ENCODE data around the gene CREB3L2.

The CREB3L2 gene

DNA sequence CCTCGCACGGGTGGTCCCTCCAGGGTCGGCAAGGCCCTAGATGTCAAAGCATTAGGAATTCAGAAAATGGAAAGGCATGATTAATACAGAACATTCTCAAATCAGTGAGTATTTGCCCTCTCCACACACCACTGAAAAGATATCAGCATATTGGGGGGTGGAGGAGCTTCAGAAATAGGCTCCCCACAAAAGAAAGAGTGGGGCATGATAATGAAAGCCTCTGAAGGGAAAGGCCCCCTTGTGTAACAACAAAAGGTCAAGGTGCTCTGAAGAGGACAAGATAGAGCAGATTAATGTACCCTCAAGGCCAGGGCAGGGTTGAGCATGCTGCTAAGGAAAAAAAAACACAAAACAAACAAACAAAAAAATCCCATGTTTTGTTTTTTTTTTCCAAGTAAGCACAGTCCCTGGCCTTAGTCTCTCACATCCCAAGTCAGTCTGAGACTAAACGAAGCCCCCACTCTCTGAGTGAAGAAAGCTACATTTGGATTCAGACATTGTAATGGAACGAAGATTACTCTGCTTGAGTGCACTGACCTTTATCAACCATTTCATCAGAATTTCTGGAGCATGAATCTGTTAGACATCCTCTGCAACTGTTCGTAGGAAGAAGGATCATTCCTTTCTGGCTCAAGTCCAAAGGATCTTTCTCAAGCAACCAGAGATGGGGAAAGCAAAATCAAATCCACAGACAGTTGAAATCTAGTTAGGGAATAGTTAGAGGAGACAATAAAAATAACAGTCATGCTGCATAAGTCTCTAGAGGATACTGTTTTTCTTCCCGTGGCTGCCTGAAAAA is 127.7 kb downstream of the CREB3L2 start:
- no peak overlapping the region for H3K27ac ChIP-seq
- no peak for TF ChIP-seq ZFX (IDR thresholded peaks at IDR 0.05)
- no peak for TF ChIP-seq CTCF (conservative IDR thresholded peaks at IDR 0.05)

DNA sequence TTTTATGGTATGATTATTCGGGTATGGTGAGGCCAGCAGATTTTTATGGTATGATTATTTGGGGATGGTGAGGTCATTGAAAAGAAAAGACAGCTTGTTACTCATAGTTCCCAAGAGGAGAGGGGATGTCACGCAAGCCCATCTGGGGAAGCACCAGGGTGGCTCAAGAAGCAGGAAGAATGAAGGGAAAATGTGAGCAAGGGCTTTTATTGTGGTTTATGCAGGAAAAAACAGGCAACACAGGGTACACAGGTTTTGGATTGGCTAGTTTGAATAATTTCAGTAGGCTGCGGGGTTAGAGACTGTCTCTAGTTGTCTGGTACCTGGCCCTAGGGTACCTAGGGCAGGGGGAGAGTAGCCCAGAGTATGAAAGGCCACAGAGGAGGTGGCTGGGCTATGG is 128.4 kb downstream of the CREB3L2 start:
- TF ChIP-seq ZFX (IDR thresholded peaks at IDR 0.05) (no peak), CTCF (conservative IDR thresholded peaks at IDR 0.05) (no peak)
- no peak overlapping the region for H3K27ac ChIP-seq

DNA sequence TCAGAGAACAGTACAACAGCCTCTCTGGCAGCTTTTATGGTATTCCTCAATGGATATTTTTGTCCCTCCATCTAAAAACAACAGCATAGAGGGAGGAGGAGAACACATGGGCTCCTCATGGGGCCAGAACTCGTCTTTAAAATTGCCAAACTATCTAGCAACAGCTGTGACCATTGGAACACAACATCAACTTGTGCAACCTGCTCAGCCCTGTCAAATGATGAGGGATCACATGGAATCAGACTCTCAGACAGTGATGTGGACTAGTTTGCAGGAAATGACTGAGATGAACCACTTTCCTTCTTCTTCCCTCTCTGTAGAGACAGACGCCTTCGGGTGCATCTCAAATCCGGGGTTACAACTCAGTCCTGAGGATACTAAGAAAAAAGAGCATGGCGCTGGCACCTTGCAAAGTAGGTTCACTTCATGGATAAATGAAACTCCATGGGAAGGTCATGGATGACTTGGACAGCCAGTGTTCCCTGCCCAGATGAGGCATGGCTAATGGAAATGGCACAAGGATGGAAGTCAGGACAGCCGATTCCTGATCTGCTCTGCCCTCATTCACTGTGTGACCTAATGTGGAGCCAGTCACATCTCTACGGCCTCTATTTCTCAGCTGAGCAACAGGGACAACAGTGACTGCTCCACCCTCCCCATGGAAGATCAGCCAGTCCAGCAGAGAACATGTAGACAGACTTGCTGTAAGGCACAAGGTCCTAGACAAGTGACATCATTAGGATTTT is 130.5 kb downstream of the CREB3L2 start:
- TF ChIP-seq CTCF (conservative IDR thresholded peaks at IDR 0.05) (no peak), ZFX (IDR thresholded peaks at IDR 0.05) (no peak)
- no peak overlapping the region for H3K27ac ChIP-seq

DNA sequence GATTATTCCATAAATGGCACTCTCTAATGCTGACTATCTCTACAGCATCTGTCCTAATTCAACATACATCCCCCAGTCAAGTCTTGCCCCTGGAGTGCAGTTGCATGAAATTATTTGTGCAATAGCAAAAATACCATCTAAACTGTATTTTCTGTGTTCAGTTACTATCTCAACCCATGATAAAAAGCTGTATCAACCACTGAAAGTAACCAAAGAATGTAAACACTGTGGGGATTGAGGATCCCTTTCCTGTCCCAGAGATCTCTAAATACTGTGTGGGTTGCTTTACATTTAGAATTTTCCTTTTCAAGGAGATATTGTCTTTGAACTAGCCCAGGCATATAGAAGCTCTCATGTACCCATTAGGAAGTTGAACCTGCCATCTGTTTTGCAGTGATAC is 131.2 kb downstream of the CREB3L2 start:
- no peak overlapping the region for H3K27ac ChIP-seq
- no peak for TF ChIP-seq ZFX (IDR thresholded peaks at IDR 0.05)
- no peak for TF ChIP-seq CTCF (conservative IDR thresholded peaks at IDR 0.05)

DNA sequence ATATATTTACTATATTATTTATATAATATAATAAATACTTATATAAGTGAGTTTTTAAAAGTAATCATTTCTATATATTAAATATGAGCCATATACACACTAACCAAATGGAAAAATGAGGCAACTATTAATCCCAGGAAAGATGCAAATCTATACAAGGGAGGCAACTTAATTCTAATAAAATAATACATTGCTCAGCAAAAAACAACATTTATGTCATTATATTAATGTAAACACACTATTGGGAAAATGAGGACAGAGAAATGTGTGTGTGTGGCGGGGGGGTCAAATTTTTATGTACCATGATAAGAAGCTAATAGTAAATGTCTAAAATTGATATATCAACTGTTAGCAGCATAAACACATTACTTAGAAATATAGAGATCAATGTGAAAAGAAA is 131.8 kb downstream of the CREB3L2 start:
- TF ChIP-seq CTCF (conservative IDR thresholded peaks at IDR 0.05) (no peak), ZFX (IDR thresholded peaks at IDR 0.05) (no peak)
- no peak overlapping the region for H3K27ac ChIP-seq

DNA sequence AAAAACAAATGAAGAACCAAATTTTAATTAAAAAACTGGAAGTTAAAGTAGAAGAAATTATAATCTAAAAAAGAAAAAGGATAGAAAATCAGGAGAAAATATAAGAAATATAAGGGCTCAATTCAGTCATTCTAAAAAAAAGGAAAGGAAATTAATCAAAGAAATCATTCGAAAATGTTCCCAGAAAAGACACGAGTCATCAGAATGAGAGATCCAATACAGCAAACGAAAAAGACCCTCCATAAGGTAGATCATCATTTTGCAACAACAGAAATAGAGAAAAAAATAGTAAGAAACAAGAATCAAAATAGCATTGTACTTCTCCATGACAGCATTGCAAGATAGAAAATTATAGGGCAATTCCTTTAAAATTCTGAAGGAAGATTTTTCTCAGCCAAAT is 132.6 kb downstream of the CREB3L2 start:
- H3K27ac ChIP-seq, result no peak overlapping the region
- TF ChIP-seq ZFX (IDR thresholded peaks at IDR 0.05) (no peak), CTCF (conservative IDR thresholded peaks at IDR 0.05) (no peak)

- no peak overlapping the region for H3K27ac ChIP-seq
- no peak for TF ChIP-seq ZFX (IDR thresholded peaks at IDR 0.05)
- no peak for TF ChIP-seq CTCF (conservative IDR thresholded peaks at IDR 0.05)
These were observed 134.6 kb downstream of the CREB3L2 start for GRCh38 chr7:137867289-137867688.
